ENCODE measurements around the gene FBXO28.

Gene FBXO28

GRCh38 chr1:224141693-224142092 is 27.8 kb downstream of the FBXO28 start:
- no peak for TF ChIP-seq CTCF (IDR thresholded peaks at IDR 0.05; ENCODE audit: borderline replicate concordance, insufficient read depth, low read depth, low read length)
- H3K4me3 ChIP-seq (ENCODE audit: low read depth, low read length): no peak overlapping the region

- no peak for TF ChIP-seq CTCF (IDR thresholded peaks at IDR 0.05; ENCODE audit: borderline replicate concordance, insufficient read depth, low read depth, low read length)
- H3K4me3 ChIP-seq (ENCODE audit: low read depth, low read length): no peak overlapping the region
These were observed 35.8 kb downstream of the FBXO28 start for GRCh38 chr1:224149709-224150108.

GRCh38 chr1:224151117-224151516 is 37.2 kb downstream of the FBXO28 start:
- no peak for TF ChIP-seq CTCF (IDR thresholded peaks at IDR 0.05; ENCODE audit: borderline replicate concordance, insufficient read depth, low read depth, low read length)
- H3K4me3 ChIP-seq (ENCODE audit: low read depth, low read length): no peak overlapping the region

- TF ChIP-seq CTCF (IDR thresholded peaks at IDR 0.05; ENCODE audit: borderline replicate concordance, insufficient read depth, low read depth, low read length): no peak
These were observed 43.4 kb downstream of the FBXO28 start for GRCh38 chr1:224157316-224157715.

GRCh38 chr1:224159541-224159940 is 45.6 kb downstream of the FBXO28 start:
- H3K4me3 ChIP-seq (ENCODE audit: low read depth, low read length): no peak overlapping the region
- no peak for TF ChIP-seq CTCF (IDR thresholded peaks at IDR 0.05; ENCODE audit: borderline replicate concordance, insufficient read depth, low read depth, low read length)

More at GRCh38 chr1:224157316-224157715, 43.4 kb downstream of the FBXO28 start:
- H3K4me3 ChIP-seq (ENCODE audit: low read depth, low read length): no peak overlapping the region

- no peak overlapping the region for H3K4me3 ChIP-seq (ENCODE audit: low read depth, low read length)
- TF ChIP-seq CTCF (IDR thresholded peaks at IDR 0.05; ENCODE audit: borderline replicate concordance, insufficient read depth, low read depth, low read length): no peak
These were observed 46.3 kb downstream of the FBXO28 start for GRCh38 chr1:224160171-224160682.

- no peak for TF ChIP-seq CTCF (IDR thresholded peaks at IDR 0.05; ENCODE audit: borderline replicate concordance, insufficient read depth, low read depth, low read length)
- no peak overlapping the region for H3K4me3 ChIP-seq (ENCODE audit: low read depth, low read length)
These were observed 48.9 kb downstream of the FBXO28 start for GRCh38 chr1:224162768-224163167.

Data from GM12875 (cell line).